Measurements from ENCODE around the gene EFCAB11. TPM values are rescaled to one million over a fixed set of nuclear protein-coding genes. Genes with fewer than 3 reads are reported as not detected.

EFCAB11 gene
- total RNA-seq, 1 experiment from 2014 or later = 10.6 TPM

DNA sequence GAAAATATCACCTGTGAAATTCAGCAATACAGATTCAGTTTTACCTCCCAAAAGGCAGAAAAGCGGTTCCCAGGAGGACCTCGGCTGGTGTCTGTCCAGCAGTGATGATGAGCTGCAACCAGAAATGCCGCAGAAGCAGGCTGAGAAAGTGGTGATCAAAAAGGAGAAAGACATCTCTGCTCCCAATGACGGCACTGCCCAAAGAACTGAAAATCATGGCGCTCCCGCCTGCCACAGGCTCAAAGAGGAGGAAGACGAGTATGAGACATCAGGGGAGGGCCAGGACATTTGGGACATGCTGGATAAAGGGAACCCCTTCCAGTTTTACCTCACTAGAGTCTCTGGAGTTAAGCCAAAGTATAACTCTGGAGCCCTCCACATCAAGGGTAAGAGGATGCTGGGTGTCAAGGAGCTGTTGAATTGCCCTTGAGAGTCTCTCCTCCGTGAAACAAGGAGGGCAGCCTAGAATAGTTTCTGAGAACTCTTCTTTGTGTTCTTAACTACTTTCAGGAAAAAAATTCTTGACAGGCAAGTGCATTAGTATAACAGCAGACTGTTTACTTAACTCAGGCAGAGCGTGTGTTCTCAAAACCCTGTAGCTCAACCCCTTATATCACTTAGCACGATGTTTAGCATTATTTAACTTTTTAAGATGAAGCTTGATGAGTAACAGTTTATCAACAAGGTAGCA lies 8.9 kb upstream of the EFCAB11 start:
- no peak for DNase-seq (ENCODE audit: unreplicated experiment)
- Mint-ChIP-seq H3K9me3 (ENCODE audit: unreplicated experiment) (no peaks in the 10 kb centered on the region), H3K27me3 (ENCODE audit: insufficient read depth, unreplicated experiment) (no peaks in the 10 kb centered on the region), H3K36me3 (ENCODE audit: insufficient read depth, unreplicated experiment) (peaks cover 27% of the 10 kb centered on the region), H3K4me1 (ENCODE audit: insufficient read depth, unreplicated experiment) (peaks cover 5% of the 10 kb centered on the region), H3K4me3 (ENCODE audit: unreplicated experiment) (no peak overlapping the region), H3K27ac (ENCODE audit: low read depth, unreplicated experiment) (peak overlapping the region; percentile 39)
- CTCF ChIA-PET = interaction anchor here (3.1 to 7.6 kb wide), 2 partner anchors 10 to 272 kb away, joined by 25 to 43 read pairs; no protein-coding TSS in a partner anchor
- no TSS peak for BruUV-seq (replicated peaks)
- POLR2A ChIA-PET = interaction anchor here (0.5 to 1.5 kb wide), 4 partner anchors 8 to 107 kb away, joined by 3 to 7 read pairs (median 4); partner anchors contain the start of genes EFCAB11 and TDP1
- TF ChIP-seq, protein P1, sequence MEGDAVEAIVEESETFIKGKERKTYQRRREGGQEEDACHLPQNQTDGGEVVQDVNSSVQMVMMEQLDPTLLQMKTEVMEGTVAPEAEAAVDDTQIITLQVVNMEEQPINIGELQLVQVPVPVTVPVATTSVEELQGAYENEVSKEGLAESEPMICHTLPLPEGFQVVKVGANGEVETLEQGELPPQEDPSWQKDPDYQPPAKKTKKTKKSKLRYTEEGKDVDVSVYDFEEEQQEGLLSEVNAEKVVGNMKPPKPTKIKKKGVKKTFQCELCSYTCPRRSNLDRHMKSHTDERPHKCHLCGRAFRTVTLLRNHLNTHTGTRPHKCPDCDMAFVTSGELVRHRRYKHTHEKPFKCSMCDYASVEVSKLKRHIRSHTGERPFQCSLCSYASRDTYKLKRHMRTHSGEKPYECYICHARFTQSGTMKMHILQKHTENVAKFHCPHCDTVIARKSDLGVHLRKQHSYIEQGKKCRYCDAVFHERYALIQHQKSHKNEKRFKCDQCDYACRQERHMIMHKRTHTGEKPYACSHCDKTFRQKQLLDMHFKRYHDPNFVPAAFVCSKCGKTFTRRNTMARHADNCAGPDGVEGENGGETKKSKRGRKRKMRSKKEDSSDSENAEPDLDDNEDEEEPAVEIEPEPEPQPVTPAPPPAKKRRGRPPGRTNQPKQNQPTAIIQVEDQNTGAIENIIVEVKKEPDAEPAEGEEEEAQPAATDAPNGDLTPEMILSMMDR (IDR thresholded peaks at IDR 0.05; ENCODE audit: unreplicated experiment) = no peak
- intact Hi-C loops (cut with micrococcal nuclease) = no loop called here

DNA sequence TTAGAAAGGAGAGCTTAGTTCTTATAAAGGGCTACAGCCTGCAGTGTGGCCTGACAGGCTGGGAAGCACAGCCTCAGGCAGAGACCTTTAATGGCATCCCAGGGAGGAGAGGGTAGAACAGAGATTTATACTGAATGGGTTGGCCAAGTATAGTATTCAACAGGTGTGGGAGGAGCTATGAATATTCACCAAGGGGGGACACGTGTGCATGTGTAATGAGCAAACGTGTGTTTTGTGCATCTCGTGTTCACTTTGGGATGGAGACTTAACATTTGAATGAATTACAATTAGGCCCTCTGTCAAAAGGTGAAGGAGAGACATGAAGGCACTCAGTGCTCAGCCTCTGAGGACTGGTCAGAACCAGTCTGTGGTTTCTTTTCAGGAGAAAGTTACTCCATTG lies 6.4 kb upstream of the EFCAB11 start:
- ChIA-PET POLR2A (no interaction called here), CTCF (interaction anchor here (0.6 to 7.6 kb wide), 3 partner anchors 12 to 1142 kb away, joined by 3 to 43 read pairs (median 22); no protein-coding TSS in a partner anchor)
- DNase-seq (ENCODE audit: unreplicated experiment) = no peak
- Mint-ChIP-seq H3K27ac (ENCODE audit: low read depth, unreplicated experiment) (no peak overlapping the region), H3K36me3 (ENCODE audit: insufficient read depth, unreplicated experiment) (peaks cover 16% of the 10 kb centered on the region), H3K4me1 (ENCODE audit: insufficient read depth, unreplicated experiment) (peaks cover 19% of the 10 kb centered on the region), H3K9me3 (ENCODE audit: unreplicated experiment) (no peaks in the 10 kb centered on the region), H3K27me3 (ENCODE audit: insufficient read depth, unreplicated experiment) (no peaks in the 10 kb centered on the region), H3K4me3 (ENCODE audit: unreplicated experiment) (no peak overlapping the region)
- intact Hi-C loops (cut with micrococcal nuclease) = no loop called here
- TF ChIP-seq, protein P1 (IDR thresholded peaks at IDR 0.05; ENCODE audit: unreplicated experiment) = no peak
- no TSS peak for BruUV-seq (replicated peaks)

GRCh38 chr14:89959853-89960445 lies 5.4 kb upstream of the EFCAB11 start:
- intact Hi-C loops (cut with micrococcal nuclease) = loop anchor here (10.0 kb wide), 1 partner anchor 435 kb away; the partner anchor contains the start of gene CALM1
- Mint-ChIP-seq H3K27ac (ENCODE audit: low read depth, unreplicated experiment) (no peak overlapping the region), H3K9me3 (ENCODE audit: unreplicated experiment) (no peaks in the 10 kb centered on the region), H3K27me3 (ENCODE audit: insufficient read depth, unreplicated experiment) (no peaks in the 10 kb centered on the region), H3K36me3 (ENCODE audit: insufficient read depth, unreplicated experiment) (peaks cover 11% of the 10 kb centered on the region), H3K4me1 (ENCODE audit: insufficient read depth, unreplicated experiment) (peaks cover 18% of the 10 kb centered on the region), H3K4me3 (ENCODE audit: unreplicated experiment) (no peak overlapping the region)
- ChIA-PET CTCF (interaction anchor here (0.6 to 7.6 kb wide), 5 partner anchors 13 to 321 kb away, joined by 3 to 43 read pairs (median 4); no protein-coding TSS in a partner anchor), POLR2A (interaction anchor here (1.0 kb wide), 1 partner anchor 1166 kb away, joined by 4 read pairs; no protein-coding TSS in a partner anchor)
- BruUV-seq (replicated peaks) = no TSS peak
- TF ChIP-seq, protein P1 (IDR thresholded peaks at IDR 0.05; ENCODE audit: unreplicated experiment) = no peak
- DNase-seq (ENCODE audit: unreplicated experiment) = no peak

DNA sequence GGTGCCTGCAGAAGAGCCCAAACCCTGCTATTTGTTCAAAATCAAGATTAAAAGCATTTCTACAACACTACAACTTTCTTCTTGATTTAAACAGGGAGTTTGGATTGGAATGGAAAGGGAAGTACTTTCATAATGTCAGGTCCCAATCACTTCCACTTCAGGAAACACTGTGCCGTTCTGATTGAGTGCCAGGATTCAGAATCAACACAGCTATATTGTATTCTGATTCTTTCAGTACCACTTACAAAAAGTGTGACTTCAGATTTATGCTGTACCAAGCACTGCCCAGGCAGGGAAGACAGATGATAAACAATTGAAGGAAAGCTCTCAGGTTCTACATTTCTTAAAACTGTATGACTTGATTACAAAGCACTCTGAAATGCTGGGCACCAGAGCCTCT lies 4.4 kb upstream of the EFCAB11 start:
- TF ChIP-seq, protein P1 (IDR thresholded peaks at IDR 0.05; ENCODE audit: unreplicated experiment) = no peak
- ChIA-PET CTCF (interaction anchor here (3.3 kb wide), 2 partner anchors 14 kb away, joined by 22 to 26 read pairs; no protein-coding TSS in a partner anchor), POLR2A (interaction anchor here (1.0 kb wide), 1 partner anchor 1165 kb away, joined by 4 read pairs; no protein-coding TSS in a partner anchor)
- H3K4me1 Mint-ChIP-seq (ENCODE audit: insufficient read depth, unreplicated experiment) = peaks cover 14% of the 10 kb centered on the region
- BruUV-seq (replicated peaks) = no TSS peak
- no peak overlapping the region for H3K4me3 Mint-ChIP-seq (ENCODE audit: unreplicated experiment)
- peaks cover 9% of the 10 kb centered on the region for H3K36me3 Mint-ChIP-seq (ENCODE audit: insufficient read depth, unreplicated experiment)
- H3K27me3 Mint-ChIP-seq (ENCODE audit: insufficient read depth, unreplicated experiment) = no peaks in the 10 kb centered on the region
- no peak for DNase-seq (ENCODE audit: unreplicated experiment)
- intact Hi-C loops (cut with micrococcal nuclease) = loop anchor here (10.0 kb wide), 1 partner anchor 436 kb away; the partner anchor contains the start of gene CALM1
- H3K27ac Mint-ChIP-seq (ENCODE audit: low read depth, unreplicated experiment) = no peak overlapping the region
- H3K9me3 Mint-ChIP-seq (ENCODE audit: unreplicated experiment) = no peaks in the 10 kb centered on the region
